GM20000 (cell line): ENCODE results near the gene NINJ1.

Experiments
- DNase-seq: peaks from one replicate; pipeline ENCODE4 v3.0.0; 2012; ENCODE audit warnings: low spot score
- TF ChIP-seq, protein P1 (sequence below): IDR thresholded peaks from 2 replicates; pipeline ENCODE4 v1.5.1; 2012; ENCODE audit warnings: mild to moderate bottlenecking, control low read depth; ENCODE audit errors: extremely low read depth, missing control alignments

Gene NINJ1

DNA sequence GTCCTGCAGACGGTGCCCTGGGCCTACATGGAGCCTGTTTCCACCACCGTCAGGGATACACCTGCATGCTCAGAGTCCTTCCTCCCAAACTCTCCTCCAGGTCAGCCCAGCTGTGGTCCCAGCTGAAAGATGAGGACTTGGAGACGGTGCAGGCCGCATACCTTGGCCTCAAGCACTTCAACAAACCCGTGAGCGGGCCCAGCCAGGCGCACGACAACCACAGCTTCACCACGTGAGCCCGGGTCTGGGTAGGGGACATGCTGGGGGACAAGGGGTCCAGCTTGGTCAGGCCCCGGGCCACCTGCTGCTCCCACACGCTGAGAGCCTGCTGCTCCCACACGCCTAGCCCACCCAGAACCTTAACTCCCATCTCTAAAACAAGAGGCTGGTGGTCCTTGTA lies 54.7 kb downstream of the NINJ1 start:
- TF ChIP-seq, protein P1, sequence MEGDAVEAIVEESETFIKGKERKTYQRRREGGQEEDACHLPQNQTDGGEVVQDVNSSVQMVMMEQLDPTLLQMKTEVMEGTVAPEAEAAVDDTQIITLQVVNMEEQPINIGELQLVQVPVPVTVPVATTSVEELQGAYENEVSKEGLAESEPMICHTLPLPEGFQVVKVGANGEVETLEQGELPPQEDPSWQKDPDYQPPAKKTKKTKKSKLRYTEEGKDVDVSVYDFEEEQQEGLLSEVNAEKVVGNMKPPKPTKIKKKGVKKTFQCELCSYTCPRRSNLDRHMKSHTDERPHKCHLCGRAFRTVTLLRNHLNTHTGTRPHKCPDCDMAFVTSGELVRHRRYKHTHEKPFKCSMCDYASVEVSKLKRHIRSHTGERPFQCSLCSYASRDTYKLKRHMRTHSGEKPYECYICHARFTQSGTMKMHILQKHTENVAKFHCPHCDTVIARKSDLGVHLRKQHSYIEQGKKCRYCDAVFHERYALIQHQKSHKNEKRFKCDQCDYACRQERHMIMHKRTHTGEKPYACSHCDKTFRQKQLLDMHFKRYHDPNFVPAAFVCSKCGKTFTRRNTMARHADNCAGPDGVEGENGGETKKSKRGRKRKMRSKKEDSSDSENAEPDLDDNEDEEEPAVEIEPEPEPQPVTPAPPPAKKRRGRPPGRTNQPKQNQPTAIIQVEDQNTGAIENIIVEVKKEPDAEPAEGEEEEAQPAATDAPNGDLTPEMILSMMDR = no peak
- no peak for DNase-seq

DNA sequence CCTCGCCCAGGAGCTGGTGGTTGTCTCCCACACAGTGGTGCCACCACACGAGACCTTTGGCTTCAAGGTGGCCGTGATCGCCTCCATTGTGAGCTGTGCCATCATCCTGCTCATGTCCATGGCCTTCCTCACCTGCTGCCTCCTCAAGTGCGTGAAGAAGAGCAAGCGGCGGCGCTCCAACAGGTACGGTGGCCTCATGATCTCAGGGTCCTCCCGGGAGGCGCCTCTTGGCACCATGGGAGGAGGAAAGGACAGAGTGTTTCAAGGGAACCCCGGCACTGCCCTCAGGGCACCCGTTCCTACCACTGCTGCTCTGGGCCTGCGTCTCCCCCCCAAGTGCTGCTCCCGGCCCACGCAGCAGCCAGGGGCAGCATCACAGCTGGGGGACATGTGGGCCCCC lies 56.2 kb downstream of the NINJ1 start:
- TF ChIP-seq, protein P1 = no peak
- DNase-seq = no peak

DNA sequence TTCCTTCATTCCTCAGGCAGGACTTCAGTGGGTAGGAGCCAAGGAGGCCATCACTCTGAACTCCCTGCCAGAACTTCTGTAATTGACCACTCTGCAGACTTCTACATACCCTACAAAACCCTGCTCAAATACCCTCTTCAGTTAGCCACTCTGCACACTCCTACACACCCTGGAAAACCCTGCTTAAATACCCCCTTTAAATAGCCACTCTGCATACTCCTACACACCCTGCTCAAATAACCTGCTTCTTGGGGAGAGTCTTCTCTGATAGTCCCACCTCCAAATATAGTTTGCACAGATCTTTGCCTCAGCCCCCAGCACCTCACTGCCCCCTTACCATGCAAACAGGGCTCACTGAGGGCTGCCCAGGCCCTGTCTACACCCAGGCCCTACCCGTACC lies 56.7 kb downstream of the NINJ1 start:
- TF ChIP-seq, protein P1 = no peak
- DNase-seq = no peak

DNA sequence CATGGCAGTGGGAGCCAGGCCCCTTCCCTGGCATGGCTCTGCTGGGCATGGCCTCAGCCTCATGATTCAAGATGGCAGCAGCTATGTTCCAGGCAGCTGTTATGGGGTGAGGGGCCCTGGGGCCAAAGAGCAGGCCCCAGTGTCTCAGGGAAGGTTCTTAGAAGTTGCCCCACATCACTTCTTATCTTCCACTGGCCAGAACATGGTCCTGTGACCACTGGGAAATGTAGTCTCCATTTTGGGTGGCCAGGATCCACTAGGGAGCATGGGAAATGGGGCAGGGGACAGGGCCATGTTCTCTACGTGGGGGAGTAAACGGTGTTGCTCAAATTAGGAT lies 57.3 kb downstream of the NINJ1 start:
- TF ChIP-seq, protein P1 = no peak
- no peak for DNase-seq

DNA sequence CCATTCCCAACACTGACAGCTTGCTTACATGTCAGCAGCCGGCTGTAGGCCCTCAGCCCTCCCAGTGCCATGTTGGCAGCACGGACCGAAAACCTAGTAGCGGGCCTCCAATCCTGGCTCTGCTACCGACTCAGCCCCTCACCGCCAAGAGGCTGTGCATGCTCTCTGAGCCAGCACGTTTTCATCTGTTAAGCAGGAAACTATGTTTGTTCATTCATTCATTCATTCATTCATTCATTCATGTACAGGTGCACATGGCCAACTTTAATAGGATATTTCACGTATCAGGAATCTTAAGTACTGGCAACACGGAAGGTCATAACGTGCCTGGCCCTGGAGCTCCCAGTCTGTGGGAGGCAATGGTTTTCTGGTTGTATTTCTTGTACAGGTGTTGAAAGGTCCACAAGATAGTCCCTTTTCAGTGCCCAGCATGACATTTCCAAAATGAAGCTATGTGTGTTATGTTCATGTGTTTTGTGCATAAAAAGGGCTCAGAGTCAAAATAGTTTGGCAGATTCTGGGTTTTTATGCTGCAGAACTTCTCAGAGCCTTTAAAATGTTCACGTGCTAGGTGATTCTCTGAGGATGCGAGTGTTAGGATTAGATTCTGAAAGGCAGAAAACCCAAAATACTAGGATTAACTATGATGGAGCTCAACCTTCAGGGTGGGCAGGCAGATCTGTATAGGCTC lies 57.8 kb downstream of the NINJ1 start:
- TF ChIP-seq, protein P1 = no peak
- no peak for DNase-seq

DNA sequence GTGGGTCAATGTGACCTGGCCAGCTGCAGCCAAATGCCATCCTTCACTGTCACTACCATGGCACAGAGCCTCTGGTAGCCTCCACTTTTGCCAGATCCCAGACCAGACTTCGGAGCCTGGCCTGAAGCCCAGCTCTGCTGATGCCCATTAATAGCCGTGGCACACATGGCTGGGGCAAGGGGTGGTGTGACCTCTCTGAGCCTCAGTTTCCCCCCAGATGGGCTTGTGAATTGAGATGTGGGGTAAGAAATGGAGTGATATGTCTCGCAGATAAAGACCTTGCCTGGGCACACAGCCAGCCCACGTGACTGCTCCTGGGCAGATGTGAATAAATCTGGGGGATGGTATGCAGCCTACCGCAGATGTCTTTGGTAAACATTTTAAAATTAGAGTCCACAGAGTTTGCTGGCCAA lies 61.7 kb downstream of the NINJ1 start:
- TF ChIP-seq, protein P1 = no peak
- DNase-seq = no peak
